Measurements from ENCODE around the gene VAPB. TPM values are rescaled to one million over a fixed set of nuclear protein-coding genes. Genes with fewer than 3 reads are reported as not detected.

The VAPB gene
- total RNA-seq, 1 donor from 2014 or later = 11.1 TPM

GRCh38 chr20:58416057-58416456 lies 27.0 kb downstream of the VAPB start:
- DNase-seq (ENCODE audit: low spot score in 2 of 2) = no peak
- Histone ChIP-seq H3K4me3 (no peak overlapping the region), H3K36me3 (peaks cover 13 to 20% of the 10 kb centered on the region in 2 donors), H3K27ac (no peak overlapping the region), H3K4me1 (no peaks in the 10 kb centered on the region), H3K9me3 (no peaks in the 10 kb centered on the region), H3K27me3 (no peaks in the 10 kb centered on the region)
- TF ChIP-seq CTCF (IDR thresholded peaks at IDR 0.05) = no peak
- intact Hi-C loops (cut with DNase I) = no loop called here

GRCh38 chr20:58416835-58417234 lies 27.8 kb downstream of the VAPB start:
- Histone ChIP-seq H3K4me1 (no peaks in the 10 kb centered on the region), H3K4me3 (no peak overlapping the region), H3K27me3 (no peaks in the 10 kb centered on the region), H3K36me3 (peaks cover 13 to 20% of the 10 kb centered on the region in 2 donors), H3K27ac (no peak overlapping the region), H3K9me3 (no peaks in the 10 kb centered on the region)
- intact Hi-C loops (cut with DNase I) = no loop called here
- no peak for TF ChIP-seq CTCF (IDR thresholded peaks at IDR 0.05)
- no peak for DNase-seq (ENCODE audit: low spot score in 2 of 2)

GRCh38 chr20:58417438-58417837 lies 28.4 kb downstream of the VAPB start:
- DNase-seq (ENCODE audit: low spot score in 2 of 2) = no peak
- no peaks in the 10 kb centered on the region for H3K27me3 ChIP-seq
- H3K36me3 ChIP-seq = peaks cover 13 to 20% of the 10 kb centered on the region in 2 donors
- H3K4me3 ChIP-seq = no peak overlapping the region
- intact Hi-C loops (cut with DNase I) = no loop called here
- H3K9me3 ChIP-seq = no peaks in the 10 kb centered on the region
- no peak for TF ChIP-seq CTCF (IDR thresholded peaks at IDR 0.05)
- H3K27ac ChIP-seq = no peak overlapping the region
- H3K4me1 ChIP-seq = no peaks in the 10 kb centered on the region

- no peak for TF ChIP-seq CTCF (IDR thresholded peaks at IDR 0.05)
- no peaks in the 10 kb centered on the region for H3K4me1 ChIP-seq
- intact Hi-C loops (cut with DNase I) = no loop called here
Observed at GRCh38 chr20:58418949-58419748, 30.1 kb downstream of the VAPB start.

GRCh38 chr20:58420798-58421496 lies 31.9 kb downstream of the VAPB start:
- no peak for TF ChIP-seq CTCF (IDR thresholded peaks at IDR 0.05)
- no peak for DNase-seq (ENCODE audit: low spot score in 2 of 2)
- intact Hi-C loops (cut with DNase I) = no loop called here

More at GRCh38 chr20:58418949-58419748, 30.1 kb downstream of the VAPB start:
- Histone ChIP-seq H3K27me3 (no peaks in the 10 kb centered on the region), H3K36me3 (peaks cover 13 to 20% of the 10 kb centered on the region in 2 donors), H3K27ac (no peak overlapping the region), H3K9me3 (no peaks in the 10 kb centered on the region), H3K4me3 (no peak overlapping the region)
- DNase-seq (ENCODE audit: low spot score in 2 of 2) = no peak

More at GRCh38 chr20:58420798-58421496, 31.9 kb downstream of the VAPB start:
- no peak overlapping the region for H3K27ac ChIP-seq
- no peaks in the 10 kb centered on the region for H3K9me3 ChIP-seq
- H3K4me3 ChIP-seq = no peak overlapping the region
- H3K4me1 ChIP-seq = no peaks in the 10 kb centered on the region
- H3K27me3 ChIP-seq = no peaks in the 10 kb centered on the region
- H3K36me3 ChIP-seq = peaks cover 13 to 20% of the 10 kb centered on the region in 2 donors

All from ascending aorta (tissue), 2 donors.